KOPT-K1 (cell line): Measurements from ENCODE around the gene ZBTB16.

Experiments
- H3K27ac ChIP-seq: fragments of 200-600 bp; sonication (generic); 2 replicates; pipeline ENCODE4 v1.5.1; 2016; ENCODE audit warnings: antibody characterized with exemption, mild to moderate bottlenecking, low read depth, low read length; ENCODE audit not compliant: poor library complexity, severe bottlenecking
- H3K36me3 ChIP-seq: fragments of 200-600 bp; sonication (generic); 2 replicates; pipeline ENCODE4 v1.5.1; 2017; ENCODE audit warnings: antibody characterized with exemption, mild to moderate bottlenecking, low read length, moderate library complexity; ENCODE audit not compliant: insufficient read depth
- H3K9me3 ChIP-seq: fragments of 200-600 bp; sonication (generic); 2 replicates; pipeline ENCODE4 v1.5.1; 2017; ENCODE audit warnings: antibody characterized with exemption, low read length, mild to moderate bottlenecking; ENCODE audit not compliant: insufficient read depth, poor library complexity, severe bottlenecking

The ZBTB16 gene

DNA sequence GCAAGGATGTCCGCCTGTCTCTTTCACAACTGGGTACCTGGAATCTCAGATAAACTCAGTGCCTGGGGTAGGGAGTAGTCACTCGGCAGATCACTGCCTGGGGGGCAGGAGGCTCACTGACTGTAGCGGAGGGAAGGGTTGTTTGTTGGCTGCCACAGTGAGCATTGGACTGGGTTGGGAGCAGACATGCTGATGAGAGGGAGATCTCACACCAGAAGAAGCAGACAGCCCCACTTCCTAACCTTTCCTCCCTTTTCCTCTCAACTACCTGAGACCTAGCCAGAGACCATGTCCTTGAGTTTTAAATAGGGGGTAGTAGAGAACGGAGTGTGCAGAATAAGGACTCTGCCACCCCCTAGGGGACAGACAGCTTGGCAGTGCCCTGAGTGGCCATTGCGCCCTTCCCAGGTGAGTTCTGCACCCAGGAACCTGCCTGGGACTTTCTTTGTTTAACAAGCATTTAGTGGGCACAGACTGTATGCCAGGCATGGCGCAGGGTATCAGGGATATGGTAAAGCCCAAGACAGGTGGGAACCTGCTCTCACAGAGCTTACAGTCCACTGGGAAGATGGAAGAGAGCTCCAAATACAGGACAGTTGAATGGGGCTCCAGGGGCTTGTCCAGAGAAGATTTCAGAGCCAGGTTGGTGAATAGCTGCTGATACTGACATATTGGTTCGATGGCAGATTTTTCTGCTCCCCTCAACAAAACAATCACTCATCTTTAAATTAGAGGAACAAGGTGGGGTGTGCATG lies 121.0 kb downstream of the ZBTB16 start:
- H3K36me3 ChIP-seq, result no peaks in the 10 kb centered on the region
- no peak overlapping the region for H3K27ac ChIP-seq
- H3K9me3 ChIP-seq, result no peaks in the 10 kb centered on the region

DNA sequence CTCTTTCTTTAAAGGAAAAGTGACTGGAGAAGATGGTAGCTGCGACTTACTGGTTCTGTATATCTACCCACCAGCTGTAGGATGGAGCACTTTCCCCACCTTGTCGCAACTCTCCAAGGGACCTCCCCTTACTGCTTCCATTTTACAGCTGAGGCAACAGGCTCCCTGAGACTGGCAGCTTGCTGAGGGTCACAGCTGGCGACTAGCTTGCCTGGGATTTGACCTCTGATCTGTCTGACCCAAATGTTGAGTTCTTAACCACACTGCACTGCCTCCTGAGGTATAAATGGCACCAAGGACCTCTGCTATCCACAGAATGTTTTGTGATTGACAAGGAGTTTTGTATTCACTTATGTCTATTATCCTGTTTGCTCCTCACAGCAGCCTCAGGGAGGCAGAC lies 121.7 kb downstream of the ZBTB16 start:
- Histone ChIP-seq H3K36me3 (no peaks in the 10 kb centered on the region), H3K9me3 (no peaks in the 10 kb centered on the region), H3K27ac (no peak overlapping the region)

DNA sequence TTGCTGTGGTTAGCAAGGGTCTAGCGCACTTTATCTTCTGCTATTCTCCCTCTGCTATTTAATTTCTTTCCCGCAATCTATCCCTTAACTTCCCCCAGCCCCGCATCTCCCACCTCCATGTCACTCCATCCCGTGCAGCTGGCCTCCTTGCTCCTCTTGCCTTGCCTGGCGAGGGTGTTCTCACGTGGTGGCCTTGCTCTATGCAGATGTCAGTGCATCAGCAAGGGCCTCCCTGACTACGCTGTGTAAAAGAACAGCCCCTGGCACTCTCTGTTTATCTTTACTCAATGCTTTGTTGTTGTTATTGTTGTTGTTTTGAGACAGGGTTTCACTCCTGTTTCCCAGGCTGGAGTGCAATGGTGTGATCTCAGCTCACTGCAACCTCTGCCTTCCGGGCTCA lies 122.2 kb downstream of the ZBTB16 start:
- no peaks in the 10 kb centered on the region for H3K9me3 ChIP-seq
- H3K27ac ChIP-seq, result no peak overlapping the region

DNA sequence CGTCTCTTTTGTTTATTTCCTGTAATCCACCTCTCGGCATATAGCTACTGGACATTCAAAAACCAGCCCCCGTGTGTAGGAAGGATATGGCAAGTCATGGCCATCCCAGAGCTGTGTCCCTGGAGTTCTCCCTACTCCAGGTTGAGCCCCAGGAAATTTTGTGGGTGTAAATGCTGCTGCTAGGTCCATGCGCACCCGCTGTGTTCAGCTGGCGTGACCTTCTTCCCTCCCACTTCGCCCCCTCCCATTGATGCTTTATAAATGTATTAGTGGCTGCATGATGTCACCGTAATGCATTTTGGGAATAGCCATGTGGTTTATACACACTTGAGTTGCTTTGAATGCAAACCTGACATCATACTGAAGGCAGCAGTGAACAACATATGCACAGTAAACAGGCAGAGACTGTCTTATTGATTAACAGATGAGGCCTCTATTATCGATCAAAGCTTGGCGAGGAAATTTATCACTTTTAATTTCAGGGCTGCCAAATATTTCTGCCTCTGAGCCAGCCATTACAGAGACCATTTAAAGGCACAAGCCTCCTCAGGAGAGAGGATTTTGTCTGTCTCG lies 123.0 kb downstream of the ZBTB16 start:
- Histone ChIP-seq H3K27ac (peak overlapping the region; percentile 65), H3K9me3 (no peaks in the 10 kb centered on the region), H3K36me3 (no peaks in the 10 kb centered on the region)

More for the DNA sequence above, 122.2 kb downstream of the ZBTB16 start:
- no peaks in the 10 kb centered on the region for H3K36me3 ChIP-seq

DNA sequence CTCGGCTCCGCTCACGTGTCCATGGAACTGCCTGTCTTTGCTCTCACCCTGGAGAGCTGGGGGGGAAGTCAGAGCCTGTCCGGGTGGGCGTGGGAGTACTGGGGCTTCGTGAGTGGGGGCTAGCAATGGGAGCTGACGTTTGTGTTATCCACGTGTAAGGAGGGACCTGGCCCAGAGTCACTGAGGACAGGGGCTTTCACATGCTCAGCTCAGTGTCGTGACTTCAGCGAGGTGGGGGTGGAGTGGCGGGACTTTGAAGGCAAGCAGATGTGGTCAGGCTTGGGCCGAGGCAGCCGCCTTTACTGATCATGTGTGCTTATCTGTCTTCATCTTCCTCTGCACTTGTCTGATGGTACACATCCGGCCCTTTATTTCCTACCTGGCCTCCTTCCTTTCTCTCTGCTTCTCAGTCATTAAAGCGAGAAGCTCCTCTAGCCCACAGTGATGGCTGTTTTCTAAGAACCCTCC lies 123.6 kb downstream of the ZBTB16 start:
- H3K27ac ChIP-seq, result peak overlapping the region; percentile 65
- H3K9me3 ChIP-seq, result no peaks in the 10 kb centered on the region
- no peaks in the 10 kb centered on the region for H3K36me3 ChIP-seq

DNA sequence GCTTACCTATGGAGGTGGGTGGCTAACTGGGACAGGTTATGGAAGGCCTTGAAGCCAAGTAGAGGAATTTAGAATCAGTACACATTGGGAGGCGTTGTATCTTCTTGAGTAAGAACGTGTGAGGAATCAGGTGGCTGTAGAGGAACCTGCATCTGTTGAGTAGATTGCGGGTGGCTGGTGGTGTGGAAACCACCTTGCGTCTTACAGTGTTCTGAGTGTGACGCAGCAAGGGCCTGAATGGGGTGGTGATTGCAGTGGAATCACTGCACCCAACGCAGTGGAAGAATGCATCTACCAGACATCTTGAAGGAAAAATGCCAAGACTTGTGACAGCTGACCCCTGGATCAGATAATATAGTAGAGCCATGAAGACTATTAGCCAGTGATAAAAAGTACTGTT lies 125.9 kb downstream of the ZBTB16 start:
- no peaks in the 10 kb centered on the region for H3K36me3 ChIP-seq
- H3K9me3 ChIP-seq, result peaks cover under 1% of the 10 kb centered on the region
- H3K27ac ChIP-seq, result no peak overlapping the region

DNA sequence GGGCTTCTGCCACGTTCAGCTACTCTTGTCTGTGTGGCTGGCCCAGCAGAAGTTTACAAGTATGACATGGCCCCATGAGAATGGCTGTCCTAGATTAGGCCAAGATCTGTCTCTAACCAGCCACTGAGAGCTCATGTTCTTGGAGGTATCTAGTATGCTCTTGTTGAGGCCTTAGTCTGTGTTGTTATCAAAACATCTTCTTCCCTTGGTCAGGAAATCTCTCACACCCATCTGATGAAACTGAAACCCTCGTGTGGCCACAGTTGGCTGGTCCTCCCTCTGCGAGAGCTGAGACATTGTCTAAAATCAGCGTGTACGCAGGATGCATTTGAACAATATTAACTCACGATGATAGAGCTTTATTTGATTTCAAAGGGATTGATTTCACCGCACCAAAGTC lies 127.7 kb downstream of the ZBTB16 start:
- Histone ChIP-seq H3K27ac (no peak overlapping the region), H3K9me3 (peaks cover 18% of the 10 kb centered on the region)

DNA sequence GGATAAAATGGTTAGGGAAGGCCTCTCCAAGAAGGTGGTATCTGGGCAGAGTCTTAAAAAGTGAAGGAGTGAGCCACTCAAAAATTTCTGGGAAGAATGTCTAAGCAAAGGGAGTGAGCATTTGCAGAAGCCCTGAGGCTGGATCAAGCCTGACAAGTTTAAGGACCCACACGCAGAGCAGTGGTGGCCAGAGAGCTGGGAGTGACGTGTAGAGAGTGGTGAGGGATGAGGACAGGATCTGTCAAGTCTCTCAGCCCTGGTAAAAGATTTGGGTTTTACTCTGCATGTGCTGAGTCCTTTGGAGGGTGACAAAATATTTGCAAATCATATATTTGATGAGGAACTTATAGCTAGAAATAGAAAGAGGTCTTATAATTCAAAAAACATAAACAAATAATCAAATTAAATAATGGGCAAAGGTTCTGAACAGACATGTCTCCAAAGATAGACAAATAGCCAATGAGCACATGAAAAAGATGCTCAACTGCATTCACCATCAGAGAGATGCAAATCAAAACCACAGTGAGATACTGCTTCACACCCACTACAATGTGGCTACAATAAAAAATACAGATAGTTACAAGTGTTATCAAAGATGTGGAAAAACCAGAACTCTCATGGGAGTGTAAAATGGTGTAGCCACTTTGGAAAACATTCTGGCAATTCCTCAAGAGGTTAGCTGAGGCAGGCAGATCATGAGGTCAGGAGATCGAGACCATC lies 129.5 kb downstream of the ZBTB16 start:
- no peak overlapping the region for H3K27ac ChIP-seq
- H3K9me3 ChIP-seq, result peaks cover 18% of the 10 kb centered on the region
- no peaks in the 10 kb centered on the region for H3K36me3 ChIP-seq

More for the DNA sequence above, 127.7 kb downstream of the ZBTB16 start:
- H3K36me3 ChIP-seq, result no peaks in the 10 kb centered on the region

DNA sequence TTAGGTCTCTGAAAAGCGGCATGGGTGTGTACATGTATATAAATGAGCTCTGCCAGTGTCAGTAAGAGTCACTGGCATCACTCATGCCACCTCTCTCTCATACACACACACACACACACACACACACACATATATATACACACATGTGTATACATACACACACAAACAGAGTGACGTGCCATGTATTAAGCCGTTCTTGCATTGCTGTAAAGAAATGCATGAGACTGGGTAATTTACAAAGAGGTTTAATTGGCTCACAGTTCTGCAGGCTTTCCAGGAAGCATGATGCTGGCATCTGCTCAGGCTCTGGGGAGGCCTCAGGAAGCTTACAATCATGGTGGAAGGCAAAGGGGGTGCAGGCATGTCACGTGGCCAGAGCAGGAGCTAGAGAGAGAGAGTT lies 131.1 kb downstream of the ZBTB16 start:
- Histone ChIP-seq H3K36me3 (no peaks in the 10 kb centered on the region), H3K9me3 (peaks cover 18% of the 10 kb centered on the region)

DNA sequence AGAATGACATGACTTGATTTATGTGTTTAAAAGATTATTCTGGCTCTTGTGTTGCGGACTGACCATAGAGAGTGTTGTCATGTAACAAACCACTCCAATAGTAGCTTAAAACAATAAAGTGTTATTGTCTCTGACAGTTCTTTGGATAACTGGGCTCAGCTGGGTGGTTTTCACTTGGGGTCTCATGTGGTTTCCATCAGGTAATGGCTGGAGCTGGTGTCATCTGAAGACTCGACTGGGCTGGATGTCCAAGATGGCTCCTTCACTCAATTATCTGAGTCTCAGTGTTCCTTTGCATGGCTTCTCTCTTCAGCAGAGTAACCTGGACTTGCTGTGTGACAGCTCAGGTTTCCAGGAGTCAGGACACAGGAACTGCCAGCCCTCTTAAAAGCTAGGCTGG lies 132.4 kb downstream of the ZBTB16 start:
- H3K36me3 ChIP-seq, result no peaks in the 10 kb centered on the region
- H3K27ac ChIP-seq, result no peak overlapping the region
- peaks cover 18% of the 10 kb centered on the region for H3K9me3 ChIP-seq

More for the DNA sequence above, 131.1 kb downstream of the ZBTB16 start:
- no peak overlapping the region for H3K27ac ChIP-seq

DNA sequence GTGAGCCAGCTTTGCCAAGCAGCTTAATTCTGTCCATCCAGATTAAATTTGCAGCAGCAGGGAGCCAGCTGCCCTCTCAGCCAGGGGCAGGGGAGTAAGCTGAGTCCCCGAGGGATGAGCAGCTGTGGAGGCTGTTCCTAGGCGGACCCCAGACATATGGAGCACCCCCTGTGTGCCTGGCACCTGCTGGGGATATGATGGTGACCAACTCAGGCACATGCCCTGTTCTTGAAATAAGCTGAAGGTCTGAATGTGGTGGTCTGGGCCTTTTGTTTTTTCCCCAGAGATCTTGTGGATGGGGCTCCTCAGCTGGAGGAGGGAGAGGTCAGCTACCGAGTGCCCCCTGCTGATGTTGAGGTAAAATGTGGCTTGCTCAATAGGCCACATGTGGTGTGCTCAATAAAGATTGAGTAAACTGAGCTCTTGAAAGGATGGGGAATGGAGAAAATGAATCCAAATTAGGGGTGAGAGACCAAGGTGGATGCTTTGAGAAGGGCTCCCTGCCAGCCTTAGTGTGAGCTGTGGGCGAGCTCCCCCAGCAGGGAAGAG lies 133.4 kb downstream of the ZBTB16 start:
- Histone ChIP-seq H3K9me3 (peaks cover 18% of the 10 kb centered on the region), H3K27ac (no peak overlapping the region), H3K36me3 (no peaks in the 10 kb centered on the region)

DNA sequence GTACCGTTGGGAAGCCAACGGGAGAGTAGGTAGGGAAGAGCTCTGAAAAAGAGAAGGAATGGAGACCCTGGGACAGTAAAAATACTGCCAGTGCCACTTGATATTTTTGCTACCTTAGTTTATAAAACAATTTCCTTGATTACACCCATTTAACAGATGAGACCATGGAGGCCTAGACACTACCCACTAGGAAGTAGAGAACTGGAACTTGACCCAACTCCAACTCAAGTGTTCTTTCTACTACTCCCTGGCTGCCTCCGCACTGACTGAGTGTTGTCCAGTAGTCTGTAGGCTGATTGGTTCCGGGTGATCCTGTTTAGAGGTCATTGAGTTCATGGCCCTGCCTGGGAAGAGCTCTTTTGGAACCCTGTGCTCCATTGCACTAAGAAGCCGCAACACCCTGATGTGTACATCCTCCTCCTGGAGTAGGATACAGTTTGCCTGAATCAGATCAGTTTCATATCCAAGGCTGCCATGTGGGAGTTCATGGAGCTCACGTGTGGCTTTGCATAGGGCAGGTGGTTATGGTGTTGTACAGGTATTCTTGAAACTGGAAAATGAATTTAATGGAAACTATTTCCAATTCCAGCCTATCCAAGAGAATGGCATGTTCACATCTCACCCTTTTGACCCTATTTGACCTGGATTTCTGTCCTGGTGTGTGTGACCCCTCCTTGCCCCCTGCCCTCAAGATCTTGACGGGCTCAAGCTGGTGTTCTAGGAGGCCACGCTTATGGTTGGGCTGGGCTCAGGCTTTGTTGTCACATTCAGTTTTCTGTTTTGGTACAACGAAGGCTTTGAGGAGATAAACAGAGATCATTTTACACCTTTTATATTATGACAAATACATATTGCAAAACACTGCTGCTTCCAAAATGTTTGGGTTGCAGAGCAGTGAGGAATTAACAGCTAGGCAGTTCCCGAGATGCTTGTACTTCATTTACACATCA lies 134.5 kb downstream of the ZBTB16 start:
- no peak overlapping the region for H3K27ac ChIP-seq
- H3K9me3 ChIP-seq, result peaks cover 18% of the 10 kb centered on the region
- H3K36me3 ChIP-seq, result no peaks in the 10 kb centered on the region

DNA sequence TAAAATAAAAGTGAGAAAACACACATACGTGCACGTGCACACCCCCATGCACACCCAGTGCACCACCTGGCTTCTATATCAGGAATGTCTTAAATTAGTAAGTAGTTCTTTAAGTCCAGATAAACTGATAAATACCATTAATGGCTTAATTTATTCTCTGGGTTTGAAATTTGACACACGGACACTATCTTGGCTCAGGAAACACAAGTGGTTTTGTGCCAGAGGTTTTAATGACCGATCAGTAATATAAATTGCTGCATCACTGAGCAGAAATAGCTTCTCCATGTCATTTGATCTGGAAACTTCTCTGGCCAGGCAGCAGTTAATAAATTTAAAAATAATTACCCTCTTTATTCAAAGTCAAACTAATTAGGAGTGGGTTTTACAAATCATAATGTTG lies 135.2 kb downstream of the ZBTB16 start:
- H3K27ac ChIP-seq, result no peak overlapping the region

DNA sequence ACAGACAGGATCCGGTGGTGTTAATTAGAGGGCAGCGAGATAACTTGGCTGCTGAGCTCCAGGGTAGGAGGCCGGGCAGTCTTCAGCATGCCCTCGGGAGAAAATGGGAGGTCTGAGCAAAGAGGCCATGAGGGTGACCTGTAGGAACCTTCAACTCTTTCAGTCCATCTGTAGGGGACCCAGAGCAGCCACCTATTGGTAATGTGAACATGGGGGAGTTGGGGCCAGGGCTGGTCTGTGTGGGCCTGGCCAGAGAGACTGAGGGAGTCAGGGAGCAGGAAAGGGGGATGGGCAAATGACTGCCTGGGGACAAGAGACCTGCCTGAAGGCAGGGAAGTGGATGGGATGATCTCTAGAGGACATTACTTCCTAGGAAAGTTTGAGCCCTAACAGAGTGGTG lies 135.6 kb downstream of the ZBTB16 start:
- H3K36me3 ChIP-seq, result no peaks in the 10 kb centered on the region
- H3K9me3 ChIP-seq, result peaks cover 18% of the 10 kb centered on the region
- no peak overlapping the region for H3K27ac ChIP-seq

More for the DNA sequence above, 135.2 kb downstream of the ZBTB16 start:
- no peaks in the 10 kb centered on the region for H3K36me3 ChIP-seq
- H3K9me3 ChIP-seq, result peaks cover 18% of the 10 kb centered on the region
